HL-60/S4 (cell line): ENCODE data around the gene FREY1.

ENCODE experiments used
- in situ Hi-C: fragments of 300-500 bp; cut with MboI; formaldehyde crosslinking; loops from 2 replicates; pipeline ENCODE4 v1.14.3; 2022; ENCODE audit warnings: low sequenced_read_pairs

The FREY1 gene

DNA sequence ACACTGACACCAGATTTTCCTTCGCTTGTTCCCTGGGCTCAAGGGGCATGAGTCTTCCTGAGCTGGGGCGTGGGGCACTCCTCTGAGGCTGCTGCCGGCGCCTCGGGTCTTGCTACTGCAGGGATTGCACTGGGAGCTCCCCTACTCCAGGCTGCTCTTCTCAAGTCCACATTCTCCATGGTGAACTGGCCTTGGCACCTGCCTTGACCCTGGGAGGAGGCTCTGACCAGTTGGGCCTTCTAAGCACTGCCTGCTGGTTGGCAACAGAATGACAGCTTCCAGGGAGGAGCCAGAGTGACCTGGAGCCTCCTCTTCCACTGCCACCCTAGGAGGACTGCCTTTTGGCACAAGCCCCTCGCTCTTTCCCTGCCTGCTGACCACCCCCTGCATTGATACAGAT is 9.5 kb downstream of the FREY1 start:
- in situ Hi-C loops, result no loop called here

DNA sequence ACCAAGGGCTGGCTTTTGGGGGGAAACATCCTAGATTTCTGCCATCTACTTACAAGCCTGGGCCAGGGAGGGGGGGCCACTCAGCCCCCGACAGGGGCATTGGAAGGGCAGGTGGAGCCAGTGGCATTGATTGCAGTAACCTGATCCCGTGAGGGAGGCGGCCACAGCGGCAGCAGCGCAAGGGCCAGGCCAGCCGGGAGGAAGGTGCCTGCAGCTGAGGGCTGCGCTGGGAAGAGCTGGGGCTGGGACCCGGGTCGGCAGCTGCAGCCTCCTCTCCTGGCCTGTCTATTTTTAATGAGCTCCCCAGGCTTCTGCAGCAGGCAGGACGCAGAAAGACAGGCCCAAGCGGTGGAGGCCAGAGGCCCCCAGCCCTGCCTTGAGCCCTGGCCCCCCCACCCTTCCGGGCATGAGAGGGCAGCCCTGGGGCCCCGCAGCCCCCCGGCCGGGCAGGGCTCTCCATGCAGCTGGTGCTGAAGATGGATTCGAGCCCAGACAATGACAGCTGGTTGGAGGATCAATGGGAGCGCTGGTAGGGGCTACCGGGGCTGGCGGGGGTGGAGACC is 10.6 kb downstream of the FREY1 start:
- in situ Hi-C loops, result no loop called here

DNA sequence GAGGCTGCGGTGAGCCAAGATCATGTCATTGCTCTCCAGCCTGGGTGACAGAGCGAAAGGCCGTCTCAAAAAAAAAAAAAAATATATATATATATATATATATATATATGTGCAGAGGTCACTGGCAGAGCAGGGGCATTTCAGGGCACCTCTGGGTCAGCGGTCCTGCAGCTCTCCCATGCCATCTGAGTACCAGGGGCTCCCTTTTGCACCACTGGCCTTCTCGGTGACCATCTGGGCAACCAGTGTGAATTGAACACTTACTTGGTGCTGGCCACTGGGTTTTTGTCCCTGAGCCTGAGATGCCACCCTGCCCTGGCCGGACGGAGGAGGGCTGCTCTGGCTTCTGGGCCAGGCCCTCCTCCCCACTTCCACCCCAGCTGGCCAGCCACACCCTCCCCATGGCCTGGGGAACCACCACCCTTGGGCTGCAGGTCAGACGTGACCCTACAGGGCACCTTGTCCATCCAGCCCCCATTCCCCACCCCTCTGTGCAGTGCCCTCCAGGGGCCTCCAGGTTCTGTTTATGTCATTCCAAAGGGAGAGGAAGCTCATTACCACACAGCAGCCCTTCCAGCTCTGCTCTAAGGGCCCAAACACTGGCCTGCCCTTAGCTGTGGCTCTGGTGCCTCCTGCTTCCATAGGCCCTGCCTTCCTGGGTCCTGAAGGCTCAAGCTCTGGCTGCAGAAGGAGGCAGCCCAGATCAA is 11.4 kb downstream of the FREY1 start:
- in situ Hi-C loops, result no loop called here

DNA sequence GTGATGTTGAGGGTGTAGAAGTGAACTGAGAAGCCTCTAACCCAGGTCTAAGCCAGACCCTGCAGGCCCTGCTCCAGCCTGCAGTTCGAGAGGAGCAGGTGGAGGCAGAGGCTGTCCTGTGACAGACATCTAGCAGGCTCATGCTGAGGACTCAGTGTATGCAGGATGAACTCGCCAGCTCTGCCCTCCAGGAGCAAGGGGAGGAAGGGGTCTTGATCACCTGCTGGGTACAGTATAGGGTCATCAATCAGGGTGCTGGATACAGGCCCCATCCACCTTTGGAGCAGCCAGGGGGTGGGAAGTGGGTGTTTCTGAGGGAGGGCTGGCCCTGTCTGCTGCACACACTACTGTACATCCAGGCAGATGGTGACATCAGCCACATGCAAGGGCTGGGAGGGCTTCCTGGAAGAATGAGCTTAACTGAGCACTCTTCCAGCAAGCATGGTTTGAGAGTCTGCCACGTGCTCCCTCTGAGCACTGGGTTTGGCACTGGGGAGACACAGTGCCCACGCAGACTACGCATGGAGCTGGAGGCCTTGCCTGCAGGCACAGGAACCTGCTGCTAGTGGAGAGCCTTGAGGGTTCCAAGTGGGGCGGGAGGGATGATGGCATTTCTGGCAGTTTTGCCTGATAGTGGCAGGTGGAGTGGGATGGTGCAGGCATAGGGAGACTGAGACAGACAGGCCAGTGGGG is 12.4 kb downstream of the FREY1 start:
- in situ Hi-C loops, result no loop called here

DNA sequence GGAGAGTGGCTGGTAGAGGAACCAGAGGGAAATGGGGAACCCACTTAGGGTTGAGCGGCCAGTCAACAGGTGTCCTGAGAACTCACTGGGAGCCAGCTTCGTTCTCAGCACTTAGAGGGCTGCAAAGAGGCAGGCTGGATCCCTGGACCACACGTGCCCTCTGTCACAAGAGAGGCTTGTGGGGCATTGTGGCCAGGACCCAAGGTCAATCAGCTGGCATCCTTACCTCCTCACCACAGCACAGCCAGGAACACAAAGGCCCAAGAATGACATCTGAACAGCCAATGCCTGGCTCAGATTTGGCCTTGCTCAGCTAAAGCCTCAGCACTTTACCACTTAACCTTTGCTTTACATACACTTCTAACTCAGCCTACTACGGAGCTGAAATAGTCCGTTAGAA is 14.2 kb downstream of the FREY1 start:
- in situ Hi-C loops, result no loop called here

DNA sequence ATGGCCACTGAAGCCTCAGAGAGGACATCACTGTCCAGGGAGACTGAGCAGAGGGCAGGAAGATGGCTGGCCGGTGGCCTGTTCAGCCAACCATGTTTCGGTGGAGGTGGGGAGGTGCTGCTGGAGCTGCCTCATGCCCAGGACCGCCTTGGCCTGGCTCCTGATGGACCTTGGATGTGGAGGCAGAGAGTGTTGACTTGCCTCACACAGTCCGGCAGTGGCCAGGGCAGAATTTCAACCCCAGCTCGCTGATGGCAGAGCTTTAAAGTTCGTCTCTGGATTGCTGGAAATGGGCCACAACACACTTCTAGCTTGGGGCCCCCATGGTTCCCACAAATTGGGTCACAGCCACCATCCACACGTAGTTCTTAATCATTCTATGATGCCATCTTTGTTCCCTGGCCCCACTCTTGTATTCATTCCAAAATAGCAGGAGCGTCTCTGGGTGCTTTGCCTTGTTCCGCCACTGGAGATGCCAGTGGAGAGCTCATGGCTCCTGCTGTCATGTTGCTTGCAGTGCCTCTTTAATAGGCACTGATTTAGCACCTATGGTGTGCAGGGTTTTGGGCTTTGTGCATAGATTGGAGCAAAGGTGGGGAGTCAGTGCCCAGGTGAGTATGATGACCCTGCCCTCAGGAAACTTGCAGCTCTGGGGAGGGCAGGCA is 16.1 kb downstream of the FREY1 start:
- in situ Hi-C loops, result no loop called here

DNA sequence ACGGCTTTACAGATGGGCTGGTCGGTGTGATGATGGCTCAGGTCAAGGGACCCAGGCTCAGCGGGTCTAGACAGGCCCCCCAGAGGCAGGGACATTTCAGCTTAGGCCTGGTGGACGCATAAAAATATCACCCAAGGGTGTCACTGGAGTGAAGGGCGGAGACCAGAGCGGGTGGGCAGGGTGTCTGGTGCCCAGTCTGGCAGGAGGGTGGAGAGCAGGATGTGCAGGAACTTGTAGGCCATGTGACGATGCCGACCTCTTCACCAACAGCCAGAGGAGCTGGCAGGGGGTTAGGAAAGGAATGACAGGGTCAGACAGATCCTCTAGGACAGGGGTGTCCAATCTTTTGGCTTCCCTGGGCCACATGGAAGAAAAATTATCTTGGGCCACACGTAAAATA is 17.1 kb downstream of the FREY1 start:
- in situ Hi-C loops, result no loop called here

DNA sequence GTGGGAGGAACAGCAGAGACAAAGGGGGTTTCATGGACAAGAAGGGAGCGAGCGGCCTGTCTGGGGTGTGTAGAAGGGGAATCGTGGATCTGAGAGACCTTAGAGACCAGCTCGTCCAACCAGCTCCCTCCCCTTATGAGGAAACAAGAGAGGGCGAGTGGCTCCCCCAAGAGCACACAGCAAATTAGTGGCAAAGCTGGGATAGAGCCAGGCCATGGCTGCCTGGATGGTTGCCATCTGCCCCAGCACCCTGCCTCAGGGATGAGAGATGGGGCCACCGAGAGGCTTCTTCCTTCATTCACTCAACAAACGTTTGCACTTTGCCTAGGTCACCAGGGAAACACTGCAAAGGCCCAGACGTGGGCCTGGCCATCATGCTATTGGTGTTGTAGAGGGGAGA is 17.5 kb downstream of the FREY1 start:
- in situ Hi-C loops, result no loop called here

DNA sequence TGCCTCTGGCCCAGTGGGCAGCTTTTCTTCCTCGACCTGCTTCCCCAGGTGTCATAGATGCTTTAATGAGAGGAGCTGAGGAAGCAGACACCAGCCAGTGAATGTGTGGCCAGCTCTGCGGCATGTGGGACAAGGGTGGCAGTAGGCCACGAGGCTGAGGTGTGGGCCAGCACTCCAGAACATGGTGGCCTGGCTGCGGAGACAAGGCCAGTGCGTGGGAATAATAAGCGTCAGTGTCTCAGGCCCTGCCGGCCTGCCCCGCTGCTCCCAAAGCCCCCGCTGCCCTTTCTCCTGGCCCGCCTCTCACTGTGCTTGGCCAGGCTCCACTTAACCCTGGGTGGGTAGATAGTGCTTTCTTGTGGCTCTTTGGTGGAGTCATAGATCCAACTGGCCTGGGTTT is 19.5 kb downstream of the FREY1 start:
- in situ Hi-C loops, result no loop called here

DNA sequence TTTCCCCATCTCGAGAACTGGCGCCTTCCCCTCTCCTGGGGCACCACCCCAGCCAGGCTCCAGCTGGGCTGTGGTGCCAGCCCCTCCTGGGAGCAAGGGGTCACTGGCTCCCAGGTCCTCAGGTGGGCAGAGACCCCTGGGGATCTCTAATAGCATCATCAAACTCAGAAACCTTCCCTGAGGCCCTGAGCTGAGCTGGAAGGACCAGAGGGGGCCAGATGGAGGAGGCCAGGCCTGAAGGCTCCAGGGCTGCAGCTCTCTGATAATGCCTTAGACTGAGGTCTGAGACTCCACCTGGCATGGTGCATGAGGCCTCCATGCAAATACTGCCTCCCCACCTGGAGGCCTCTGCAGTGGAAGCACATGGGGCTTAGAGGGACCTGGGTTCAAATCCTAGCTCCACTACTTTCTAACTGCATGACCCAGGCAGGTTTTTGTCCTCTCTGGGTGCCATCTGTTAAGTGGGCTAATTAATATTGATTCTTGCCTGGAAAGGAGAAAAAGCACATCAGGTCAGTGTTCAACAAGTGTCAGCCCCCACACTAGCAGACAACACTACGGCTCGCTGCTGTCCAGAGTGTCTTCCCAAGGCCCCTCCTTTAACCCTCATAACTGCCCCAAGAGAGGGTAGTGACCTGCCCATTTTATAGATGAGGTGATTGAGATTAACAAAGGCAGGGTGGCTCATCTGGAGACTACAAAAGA is 20.1 kb downstream of the FREY1 start:
- in situ Hi-C loops, result no loop called here

DNA sequence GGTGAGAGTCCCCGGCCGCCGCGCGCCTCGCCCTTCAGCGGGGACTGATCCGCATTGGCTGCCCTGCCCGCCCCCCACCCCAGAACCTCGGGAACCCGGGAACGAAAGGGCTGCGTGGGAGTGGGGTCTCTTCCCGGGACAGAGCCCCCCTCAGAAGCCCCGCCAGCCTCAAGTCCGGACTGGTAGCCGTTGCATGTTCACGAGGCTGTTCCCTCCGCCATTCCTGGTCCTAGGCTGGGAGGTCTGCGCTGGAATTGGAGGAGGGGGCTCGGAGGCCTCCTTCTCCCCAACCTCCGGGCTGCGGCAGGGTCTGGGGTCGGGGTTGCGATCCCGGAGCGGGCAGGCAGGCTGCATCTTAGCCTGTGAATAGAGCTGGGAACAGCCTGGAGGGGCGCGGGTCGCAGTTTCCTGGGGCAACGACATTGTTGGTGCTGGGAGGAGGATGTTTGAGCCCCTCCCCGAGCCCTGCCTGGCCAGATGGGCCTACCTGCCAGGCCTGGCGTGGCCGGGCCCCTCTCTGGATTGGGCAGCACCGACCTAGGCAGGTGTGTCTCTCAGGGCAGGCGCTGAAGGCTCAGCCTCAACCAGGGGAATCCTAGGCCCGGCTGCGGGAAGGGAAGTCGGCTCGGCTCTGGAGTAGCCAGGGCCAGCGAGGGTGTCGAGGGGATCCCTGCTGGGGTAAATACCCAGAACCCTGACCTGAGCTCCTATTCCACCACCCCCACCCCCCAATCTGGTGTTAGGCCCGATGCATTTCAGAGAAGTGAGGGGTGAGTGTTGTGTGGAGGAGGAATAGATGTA is 20.9 kb downstream of the FREY1 start:
- in situ Hi-C loops, result no loop called here

DNA sequence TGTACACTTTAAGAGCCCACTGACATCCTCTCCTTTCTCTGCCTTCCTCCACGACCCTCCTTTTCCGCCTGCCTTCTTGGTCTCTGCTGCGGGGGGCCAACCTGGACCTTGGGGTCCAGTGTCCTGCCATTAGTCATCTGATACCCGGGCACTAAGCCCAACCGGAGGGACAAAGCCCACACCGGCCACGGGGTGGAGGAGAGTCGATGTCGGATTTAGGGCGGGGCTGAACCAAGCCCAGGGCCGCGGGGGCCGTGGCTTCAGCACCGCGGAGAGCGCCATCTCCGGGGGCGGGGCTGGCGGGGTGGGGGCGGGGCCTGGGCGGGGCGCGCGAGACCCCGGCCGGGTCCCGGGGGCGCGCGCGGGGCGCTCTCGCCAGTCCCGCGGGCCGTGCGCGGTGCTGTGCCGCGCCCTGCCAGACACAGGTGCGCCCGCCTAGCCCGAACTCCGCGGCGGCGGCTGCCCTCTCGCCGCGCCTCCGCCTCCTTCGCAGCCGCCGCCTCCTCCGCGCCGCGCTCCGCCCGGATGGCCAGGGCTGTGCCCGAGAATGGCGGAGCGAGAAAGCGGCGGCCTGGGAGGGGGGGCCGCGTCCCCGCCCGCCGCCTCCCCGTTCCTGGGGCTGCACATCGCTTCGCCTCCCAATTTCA is 21.7 kb downstream of the FREY1 start, which contains the start of gene MAPK8IP1:
MAPK8IP1 (plus strand) TSS at position 378 of the 647 bp plus-strand sequence; CDS start at position 548, 170 bp downstream.
- in situ Hi-C loops, result no loop called here

DNA sequence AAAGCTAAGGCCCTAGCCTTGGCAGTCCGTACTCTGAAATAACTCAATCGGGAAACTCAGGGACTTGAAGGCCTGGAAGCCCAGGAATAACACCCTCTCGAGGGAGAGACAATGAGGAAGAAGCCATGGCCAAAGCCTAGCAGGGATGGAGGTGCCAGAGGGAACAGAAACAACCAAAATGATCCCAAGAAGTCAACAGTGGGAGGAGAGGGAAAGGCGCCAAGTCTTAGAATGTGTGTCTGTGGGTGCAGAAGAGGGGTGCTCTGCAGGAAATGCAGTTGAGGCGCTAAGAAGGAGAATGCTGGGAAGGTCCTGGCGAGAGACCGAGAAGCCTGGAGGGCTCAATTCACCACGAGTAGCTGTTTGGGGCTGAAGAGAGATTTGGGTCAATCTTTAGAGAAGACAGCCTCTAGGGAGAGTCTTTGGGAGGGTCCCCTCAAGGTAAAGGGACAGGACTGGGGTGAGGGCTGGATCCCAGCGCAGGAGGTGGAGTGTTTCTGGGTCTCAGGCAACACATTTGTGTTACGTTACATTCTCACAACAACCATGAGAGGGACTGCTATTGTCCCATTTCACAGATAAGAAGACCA is 22.4 kb downstream of the FREY1 start:
- in situ Hi-C loops, result no loop called here

DNA sequence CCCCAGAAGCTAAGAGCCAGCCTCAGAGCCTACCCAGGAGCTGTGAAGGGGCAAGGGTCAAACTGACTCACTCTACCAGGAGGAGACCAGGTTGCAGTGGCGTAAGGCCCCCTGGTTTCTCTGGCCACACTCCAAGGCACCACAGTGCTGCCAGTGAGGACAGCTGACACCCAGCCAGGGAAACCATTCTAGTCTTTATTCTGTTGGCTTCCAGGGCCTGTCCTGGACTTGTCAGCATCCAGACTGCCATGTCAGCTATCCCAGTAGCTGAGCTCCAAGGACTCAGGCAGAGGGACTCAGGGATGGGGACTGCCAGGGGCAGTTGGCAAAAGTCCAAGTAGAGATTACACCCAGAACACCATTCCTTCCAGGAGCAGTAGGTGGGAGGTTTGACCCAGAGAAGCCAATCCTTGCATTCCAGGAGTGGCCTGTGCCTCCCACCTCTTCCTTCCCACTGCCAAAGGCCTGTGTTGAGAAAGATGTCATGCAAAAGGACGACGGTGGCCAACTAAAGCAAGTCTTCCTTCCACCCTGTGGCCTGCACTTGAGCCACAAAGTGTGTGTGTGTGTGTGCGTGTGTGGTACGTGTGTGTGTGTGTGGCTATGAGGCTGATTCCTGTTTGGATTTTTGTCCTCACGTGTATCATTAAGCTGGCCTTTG is 25.2 kb downstream of the FREY1 start:
- in situ Hi-C loops, result no loop called here

DNA sequence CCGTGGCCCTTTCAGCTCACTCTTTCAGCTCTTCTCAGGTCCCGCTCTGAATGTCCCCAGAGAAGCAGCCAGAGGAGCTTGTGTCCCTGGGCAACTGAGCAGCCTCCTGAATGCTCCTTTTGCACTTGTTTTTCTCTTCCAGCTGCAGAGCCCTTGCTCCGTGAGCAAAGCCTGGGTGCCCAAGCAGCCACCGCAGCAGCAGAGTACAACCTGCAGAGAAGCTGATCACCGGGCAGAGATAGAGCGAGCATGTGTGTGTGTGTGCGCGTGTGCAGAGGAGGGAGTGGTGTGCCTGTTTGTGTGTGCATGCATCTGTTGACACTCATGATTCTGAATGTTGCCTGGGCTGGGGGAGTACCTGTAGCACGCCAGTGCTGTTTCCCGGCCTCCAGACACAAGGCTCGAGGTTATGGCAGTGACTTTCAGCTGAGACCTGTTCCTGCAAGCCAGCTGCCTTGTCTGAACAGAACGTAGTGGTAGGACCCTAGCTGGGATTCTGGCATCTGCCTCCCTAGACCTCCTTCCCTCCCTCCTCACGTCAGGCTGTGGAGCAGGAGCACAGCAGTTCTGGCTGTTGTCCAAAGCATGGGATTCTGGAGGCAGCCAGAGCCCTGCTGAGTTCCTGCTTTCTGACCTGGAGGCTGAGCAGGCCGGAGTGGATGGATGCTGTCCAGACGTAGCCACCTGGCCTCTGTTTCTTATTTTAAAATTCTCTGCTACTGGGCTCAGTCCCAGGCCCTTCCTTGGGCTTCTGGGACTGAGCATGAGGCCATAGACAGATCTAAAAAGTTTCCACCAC is 26.1 kb downstream of the FREY1 start:
- in situ Hi-C loops, result no loop called here

DNA sequence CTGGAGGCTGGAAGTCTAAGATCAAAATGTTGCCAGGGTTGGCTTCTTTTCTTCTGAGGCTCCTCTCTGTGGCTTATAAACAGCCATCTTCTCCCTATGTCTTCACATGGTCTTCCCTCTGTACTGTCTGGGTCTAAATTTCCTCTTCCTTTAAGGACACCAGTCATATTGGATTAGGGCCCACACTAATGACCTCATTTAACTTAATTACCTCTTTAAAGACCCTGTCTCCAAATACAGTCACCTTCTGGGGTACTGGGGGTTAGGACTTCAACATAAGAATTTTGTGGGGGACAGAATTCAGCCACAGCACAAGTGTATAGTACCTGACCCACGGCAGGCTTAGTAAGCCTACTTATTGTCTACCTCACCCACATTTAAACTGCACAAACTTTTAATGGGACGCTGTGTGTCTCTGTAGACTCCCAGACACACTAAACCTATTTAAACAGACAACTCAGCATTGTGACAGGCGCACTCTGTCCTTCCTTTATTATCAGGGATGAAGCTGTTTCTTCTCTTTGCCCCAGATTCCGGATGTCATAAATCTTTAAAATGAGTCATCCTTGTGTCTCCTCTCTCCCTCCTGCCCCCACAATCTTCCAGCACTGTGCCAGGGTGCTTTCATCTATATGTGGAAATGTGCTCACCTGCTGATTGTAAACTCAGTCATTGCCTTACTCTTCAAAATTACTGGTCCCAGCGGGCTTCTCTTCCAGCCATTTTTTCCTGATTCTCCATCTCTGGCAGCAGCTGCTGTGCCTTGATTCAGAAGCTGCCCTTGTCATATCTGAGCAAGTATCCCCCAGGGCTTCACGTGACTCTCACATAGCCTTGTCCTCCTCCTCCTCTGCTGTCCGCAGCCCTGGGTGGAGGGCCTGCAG is 27.0 kb downstream of the FREY1 start:
- in situ Hi-C loops, result no loop called here

DNA sequence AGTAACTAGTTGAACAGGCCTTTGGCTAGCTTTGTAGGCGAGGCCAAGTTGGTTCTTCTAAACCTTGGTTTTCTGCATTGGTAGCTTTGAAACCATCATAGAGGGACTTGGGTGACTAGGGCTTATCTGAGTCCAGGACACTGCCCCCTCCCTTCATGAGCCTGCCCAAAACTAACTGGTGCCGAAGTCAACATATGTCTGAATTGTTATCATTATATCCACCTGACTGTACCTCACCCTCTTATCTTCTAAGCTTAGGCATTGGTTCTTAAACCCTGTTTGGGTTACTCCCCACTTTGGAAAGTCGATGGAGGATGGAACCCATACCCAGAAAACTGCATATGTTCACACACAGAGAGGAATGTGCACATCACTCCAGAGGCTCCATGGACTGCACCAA is 29.2 kb downstream of the FREY1 start:
- in situ Hi-C loops, result no loop called here
